ENCODE results near the gene SLC7A11.

The SLC7A11 gene

GRCh38 chr4:138252551-138252950, 10.4 kb upstream of the SLC7A11 start:
- no peak overlapping the region for H4K8ac ChIP-seq (ENCODE audit: low read depth, low read length)
- H2BK5ac ChIP-seq (ENCODE audit: low read length) = no peak overlapping the region
- no peak overlapping the region for H2AK5ac ChIP-seq (ENCODE audit: low read length)
- no peak overlapping the region for H3K56ac ChIP-seq (ENCODE audit: low read length)
- H2BK15ac ChIP-seq (replicated peaks; ENCODE audit: low read depth) = no peak overlapping the region
- no peak overlapping the region for H3K23ac ChIP-seq (ENCODE audit: low read length)
- no peak overlapping the region for H3K4me2 ChIP-seq (ENCODE audit: low read length)
- no peak overlapping the region for H2BK120ac ChIP-seq (ENCODE audit: low read depth, low read length)
- no peak overlapping the region for H3K4ac ChIP-seq (ENCODE audit: low read depth, low read length)
- H3K79me2 ChIP-seq (ENCODE audit: control insufficient read depth, insufficient read depth, low read length) = no peaks in the 10 kb centered on the region
- no peaks in the 10 kb centered on the region for H3K4me1 ChIP-seq (ENCODE audit: control insufficient read depth, low read depth, low read length)
- no peaks in the 10 kb centered on the region for H3K36me3 ChIP-seq (ENCODE audit: control insufficient read depth, insufficient read depth, low read length)
- no CpG with 5 or more reads among the region's 2 CpGs for WGBS (ENCODE audit: extremely low coverage, insufficient coverage, low lambda C conversion rate)
- H4K5ac ChIP-seq (ENCODE audit: low read length) = no peak overlapping the region
- no peaks in the 10 kb centered on the region for H3K27me3 ChIP-seq (ENCODE audit: insufficient read depth, low read length, poor library complexity)
- no peak overlapping the region for H3K4me3 ChIP-seq (ENCODE audit: low read length)
- no peak overlapping the region for H3K27ac ChIP-seq (ENCODE audit: low read depth, low read length)
- no peak overlapping the region for H3K9ac ChIP-seq (ENCODE audit: low read length)
- H3K79me1 ChIP-seq (ENCODE audit: low read length) = no peaks in the 10 kb centered on the region
- DNase-seq = no peak
- H3K18ac ChIP-seq (ENCODE audit: low read length) = no peak overlapping the region

- H3K4me2 ChIP-seq (ENCODE audit: low read length) = no peak overlapping the region
- H3K23ac ChIP-seq (ENCODE audit: low read length) = no peak overlapping the region
- no peaks in the 10 kb centered on the region for H3K79me1 ChIP-seq (ENCODE audit: low read length)
- H3K18ac ChIP-seq (ENCODE audit: low read length) = no peak overlapping the region
- H3K9ac ChIP-seq (ENCODE audit: low read length) = no peak overlapping the region
- no peak overlapping the region for H3K27ac ChIP-seq (ENCODE audit: low read depth, low read length)
- H3K27me3 ChIP-seq (ENCODE audit: insufficient read depth, low read length, poor library complexity) = no peaks in the 10 kb centered on the region
- no peak overlapping the region for H4K5ac ChIP-seq (ENCODE audit: low read length)
- peak overlapping the region; percentile 36 for H3K4ac ChIP-seq (ENCODE audit: low read depth, low read length)
- H2AK5ac ChIP-seq (ENCODE audit: low read length) = no peak overlapping the region
- no CpG with 5 or more reads among the region's 5 CpGs for WGBS (ENCODE audit: extremely low coverage, insufficient coverage, low lambda C conversion rate)
- no peaks in the 10 kb centered on the region for H3K36me3 ChIP-seq (ENCODE audit: control insufficient read depth, insufficient read depth, low read length)
- no peaks in the 10 kb centered on the region for H3K79me2 ChIP-seq (ENCODE audit: control insufficient read depth, insufficient read depth, low read length)
- no peak for DNase-seq
- H2BK15ac ChIP-seq (replicated peaks; ENCODE audit: low read depth) = no peak overlapping the region
- H3K4me1 ChIP-seq (ENCODE audit: control insufficient read depth, low read depth, low read length) = no peaks in the 10 kb centered on the region
- no peak overlapping the region for H2BK5ac ChIP-seq (ENCODE audit: low read length)
- no peak overlapping the region for H3K56ac ChIP-seq (ENCODE audit: low read length)
- no peak overlapping the region for H2BK120ac ChIP-seq (ENCODE audit: low read depth, low read length)
- no peak overlapping the region for H4K8ac ChIP-seq (ENCODE audit: low read depth, low read length)
- H3K4me3 ChIP-seq (ENCODE audit: low read length) = no peak overlapping the region
Observed at GRCh38 chr4:138251938-138252337, 9.8 kb upstream of the SLC7A11 start.

GRCh38 chr4:138249132-138249531, 7.0 kb upstream of the SLC7A11 start:
- no peak overlapping the region for H3K56ac ChIP-seq (ENCODE audit: low read length)
- no peaks in the 10 kb centered on the region for H3K36me3 ChIP-seq (ENCODE audit: control insufficient read depth, insufficient read depth, low read length)
- no peaks in the 10 kb centered on the region for H3K79me2 ChIP-seq (ENCODE audit: control insufficient read depth, insufficient read depth, low read length)
- H2BK15ac ChIP-seq (replicated peaks; ENCODE audit: low read depth) = no peak overlapping the region
- H4K5ac ChIP-seq (ENCODE audit: low read length) = no peak overlapping the region
- no peak overlapping the region for H4K8ac ChIP-seq (ENCODE audit: low read depth, low read length)
- H3K79me1 ChIP-seq (ENCODE audit: low read length) = no peaks in the 10 kb centered on the region
- H3K23ac ChIP-seq (ENCODE audit: low read length) = no peak overlapping the region
- WGBS (ENCODE audit: extremely low coverage, insufficient coverage, low lambda C conversion rate) = no CpG with 5 or more reads among the region's 2 CpGs
- H3K4me1 ChIP-seq (ENCODE audit: control insufficient read depth, low read depth, low read length) = no peaks in the 10 kb centered on the region
- no peak overlapping the region for H3K4ac ChIP-seq (ENCODE audit: low read depth, low read length)
- no peak overlapping the region for H3K9ac ChIP-seq (ENCODE audit: low read length)
- peak overlapping the region; percentile 8 for H3K18ac ChIP-seq (ENCODE audit: low read length)
- no peak overlapping the region for H3K4me3 ChIP-seq (ENCODE audit: low read length)
- no peak overlapping the region for H2BK120ac ChIP-seq (ENCODE audit: low read depth, low read length)
- DNase-seq = no peak
- no peaks in the 10 kb centered on the region for H3K27me3 ChIP-seq (ENCODE audit: insufficient read depth, low read length, poor library complexity)
- H2BK5ac ChIP-seq (ENCODE audit: low read length) = no peak overlapping the region
- no peak overlapping the region for H3K27ac ChIP-seq (ENCODE audit: low read depth, low read length)
- no peak overlapping the region for H3K4me2 ChIP-seq (ENCODE audit: low read length)
- H2AK5ac ChIP-seq (ENCODE audit: low read length) = no peak overlapping the region

GRCh38 chr4:138248058-138248457, 5.9 kb upstream of the SLC7A11 start:
- Histone ChIP-seq H3K27ac (ENCODE audit: low read depth, low read length) (no peak overlapping the region), H3K56ac (ENCODE audit: low read length) (no peak overlapping the region), H2AK5ac (ENCODE audit: low read length) (no peak overlapping the region), H3K9ac (ENCODE audit: low read length) (no peak overlapping the region), H3K4me3 (ENCODE audit: low read length) (no peak overlapping the region), H3K79me1 (ENCODE audit: low read length) (no peaks in the 10 kb centered on the region), H2BK120ac (ENCODE audit: low read depth, low read length) (no peak overlapping the region), H3K4me2 (ENCODE audit: low read length) (no peak overlapping the region), H4K5ac (ENCODE audit: low read length) (no peak overlapping the region), H2BK5ac (ENCODE audit: low read length) (no peak overlapping the region), H3K18ac (ENCODE audit: low read length) (no peak overlapping the region), H2BK15ac (replicated peaks; ENCODE audit: low read depth) (no peak overlapping the region), H3K36me3 (ENCODE audit: control insufficient read depth, insufficient read depth, low read length) (no peaks in the 10 kb centered on the region), H3K79me2 (ENCODE audit: control insufficient read depth, insufficient read depth, low read length) (no peaks in the 10 kb centered on the region), H3K23ac (ENCODE audit: low read length) (no peak overlapping the region), H4K8ac (ENCODE audit: low read depth, low read length) (no peak overlapping the region), H3K4ac (ENCODE audit: low read depth, low read length) (no peak overlapping the region), H3K4me1 (ENCODE audit: control insufficient read depth, low read depth, low read length) (no peaks in the 10 kb centered on the region), H3K27me3 (ENCODE audit: insufficient read depth, low read length, poor library complexity) (no peaks in the 10 kb centered on the region)
- DNase-seq = no peak
- no CpG with 5 or more reads among the region's 2 CpGs for WGBS (ENCODE audit: extremely low coverage, insufficient coverage, low lambda C conversion rate)

- no peak overlapping the region for H2AK5ac ChIP-seq (ENCODE audit: low read length)
- no peak overlapping the region for H3K18ac ChIP-seq (ENCODE audit: low read length)
- no peak overlapping the region for H3K9ac ChIP-seq (ENCODE audit: low read length)
- no peaks in the 10 kb centered on the region for H3K79me1 ChIP-seq (ENCODE audit: low read length)
- no peak overlapping the region for H4K5ac ChIP-seq (ENCODE audit: low read length)
- no peak overlapping the region for H3K4ac ChIP-seq (ENCODE audit: low read depth, low read length)
- H3K4me3 ChIP-seq (ENCODE audit: low read length) = no peak overlapping the region
- H2BK15ac ChIP-seq (replicated peaks; ENCODE audit: low read depth) = no peak overlapping the region
- no peak for DNase-seq
- H3K27ac ChIP-seq (ENCODE audit: low read depth, low read length) = no peak overlapping the region
- 100% methylated on average over 1 of the region's 3 CpGs for WGBS (ENCODE audit: extremely low coverage, insufficient coverage, low lambda C conversion rate)
- no peak overlapping the region for H3K56ac ChIP-seq (ENCODE audit: low read length)
- H2BK5ac ChIP-seq (ENCODE audit: low read length) = no peak overlapping the region
- no peaks in the 10 kb centered on the region for H3K27me3 ChIP-seq (ENCODE audit: insufficient read depth, low read length, poor library complexity)
- no peak overlapping the region for H3K23ac ChIP-seq (ENCODE audit: low read length)
- H4K8ac ChIP-seq (ENCODE audit: low read depth, low read length) = no peak overlapping the region
- no peak overlapping the region for H3K4me2 ChIP-seq (ENCODE audit: low read length)
- no peak overlapping the region for H2BK120ac ChIP-seq (ENCODE audit: low read depth, low read length)
- H3K36me3 ChIP-seq (ENCODE audit: control insufficient read depth, insufficient read depth, low read length) = no peaks in the 10 kb centered on the region
- no peaks in the 10 kb centered on the region for H3K79me2 ChIP-seq (ENCODE audit: control insufficient read depth, insufficient read depth, low read length)
- no peaks in the 10 kb centered on the region for H3K4me1 ChIP-seq (ENCODE audit: control insufficient read depth, low read depth, low read length)
Observed at GRCh38 chr4:138247643-138248042, 5.5 kb upstream of the SLC7A11 start.

- Histone ChIP-seq H2AK5ac (ENCODE audit: low read length) (no peak overlapping the region), H3K4me1 (ENCODE audit: control insufficient read depth, low read depth, low read length) (no peaks in the 10 kb centered on the region), H3K9ac (ENCODE audit: low read length) (no peak overlapping the region), H3K79me1 (ENCODE audit: low read length) (no peaks in the 10 kb centered on the region), H3K23ac (ENCODE audit: low read length) (no peak overlapping the region), H3K79me2 (ENCODE audit: control insufficient read depth, insufficient read depth, low read length) (peaks cover 18% of the 10 kb centered on the region), H2BK15ac (replicated peaks; ENCODE audit: low read depth) (peak overlapping the region; percentile 94), H2BK120ac (ENCODE audit: low read depth, low read length) (peak overlapping the region; percentile 67), H4K8ac (ENCODE audit: low read depth, low read length) (no peak overlapping the region), H3K18ac (ENCODE audit: low read length) (no peak overlapping the region), H3K56ac (ENCODE audit: low read length) (no peak overlapping the region), H3K4ac (ENCODE audit: low read depth, low read length) (no peak overlapping the region), H3K27ac (ENCODE audit: low read depth, low read length) (no peak overlapping the region), H3K4me3 (ENCODE audit: low read length) (no peak overlapping the region), H3K4me2 (ENCODE audit: low read length) (no peak overlapping the region), H3K27me3 (ENCODE audit: insufficient read depth, low read length, poor library complexity) (no peaks in the 10 kb centered on the region), H2BK5ac (ENCODE audit: low read length) (no peak overlapping the region), H4K5ac (ENCODE audit: low read length) (no peak overlapping the region), H3K36me3 (ENCODE audit: control insufficient read depth, insufficient read depth, low read length) (no peaks in the 10 kb centered on the region)
- no peak for DNase-seq
- WGBS (ENCODE audit: extremely low coverage, insufficient coverage, low lambda C conversion rate) = no CpG with 5 or more reads among the region's 3 CpGs
Observed at GRCh38 chr4:138243369-138243768, 1.2 kb upstream of the SLC7A11 start.

Measured in mesendoderm (in vitro differentiated cells).